GM19438 (cell line): ENCODE measurements around the gene SMYD4.
"Not testable (repeated sequence)": the region's sequence is repeated elsewhere in the genome, so short reads cannot be mapped to it uniquely, and the experiment has no call there.

Experiments
- ATAC-seq: cut with Tn5 transposase; IDR thresholded peaks from one replicate; pipeline ENCODE4 v1.9.1; 2021; ENCODE audit warnings: low read depth; ENCODE audit not compliant: unreplicated experiment

Gene SMYD4

DNA sequence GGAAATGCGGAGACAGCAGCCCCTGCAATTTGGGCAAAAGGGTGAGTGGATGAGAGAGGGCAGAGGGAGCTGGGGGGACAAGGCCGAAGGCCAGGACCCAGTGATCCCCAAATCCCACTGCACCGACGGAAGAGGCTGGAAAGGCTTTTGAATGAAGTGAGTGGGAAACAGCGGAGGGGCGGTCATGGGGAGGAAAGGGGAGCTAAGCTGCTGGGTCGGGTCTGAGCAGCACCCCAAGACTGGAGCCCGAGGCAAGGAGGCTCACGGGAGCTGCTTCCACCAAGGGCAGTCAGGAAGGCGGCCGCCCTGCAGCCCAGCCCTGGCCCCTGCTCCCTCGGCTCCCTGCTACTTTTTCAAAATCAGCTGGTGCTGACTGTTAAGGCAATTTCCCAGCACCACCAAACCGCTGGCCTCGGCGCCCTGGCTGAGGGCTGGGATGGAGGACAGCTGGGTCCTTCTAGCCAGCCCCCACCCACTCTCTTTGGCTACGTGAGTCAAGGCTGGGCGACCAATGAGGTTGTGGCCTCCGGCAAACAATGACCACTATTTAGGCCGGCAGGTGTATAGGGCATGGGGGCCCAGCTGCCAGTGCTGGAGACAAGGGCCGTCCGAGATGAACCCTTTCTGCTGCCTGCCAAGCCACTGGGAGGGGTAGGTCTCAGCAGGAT lies 67.3 kb downstream of the SMYD4 start:
- no peak for ATAC-seq

DNA sequence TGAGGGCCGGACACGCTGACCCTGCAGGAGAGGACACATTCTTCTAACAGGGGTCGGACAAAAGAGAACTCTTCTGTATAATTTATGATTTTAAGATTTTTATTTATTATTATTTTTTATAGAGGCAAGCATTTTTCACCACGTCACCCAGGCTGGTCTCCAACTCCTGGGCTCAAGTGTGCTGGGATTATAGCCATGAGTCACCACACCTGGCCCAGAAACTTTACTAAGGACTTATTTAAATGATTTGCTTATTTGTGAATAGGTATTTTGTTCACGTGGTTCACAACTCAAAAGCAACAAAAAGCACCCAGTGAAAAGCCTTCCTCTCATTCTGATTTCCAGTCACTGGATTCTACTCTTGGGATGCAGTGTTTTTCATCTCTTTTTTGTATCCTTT lies 70.2 kb downstream of the SMYD4 start:
- no peak for ATAC-seq

DNA sequence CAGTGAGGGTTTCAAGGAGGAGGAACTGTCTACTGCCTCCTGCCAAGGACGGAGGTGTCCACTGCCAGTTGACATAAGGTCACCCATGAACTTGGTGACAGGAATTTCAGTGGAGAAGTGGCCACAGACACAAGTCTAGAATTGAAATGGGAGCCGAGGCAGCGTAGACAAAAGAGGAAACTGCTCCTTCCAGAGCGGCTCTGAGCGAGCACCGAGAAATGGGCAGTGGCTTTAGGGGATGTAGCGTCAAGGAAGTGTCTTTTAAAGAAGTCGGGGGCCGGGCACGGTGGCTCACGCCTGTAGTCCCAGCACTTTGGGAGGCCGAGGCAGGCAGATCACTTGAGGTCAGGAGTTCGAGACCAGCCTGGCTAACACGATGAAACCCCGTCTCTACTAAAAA lies 70.9 kb downstream of the SMYD4 start:
- no peak for ATAC-seq

DNA sequence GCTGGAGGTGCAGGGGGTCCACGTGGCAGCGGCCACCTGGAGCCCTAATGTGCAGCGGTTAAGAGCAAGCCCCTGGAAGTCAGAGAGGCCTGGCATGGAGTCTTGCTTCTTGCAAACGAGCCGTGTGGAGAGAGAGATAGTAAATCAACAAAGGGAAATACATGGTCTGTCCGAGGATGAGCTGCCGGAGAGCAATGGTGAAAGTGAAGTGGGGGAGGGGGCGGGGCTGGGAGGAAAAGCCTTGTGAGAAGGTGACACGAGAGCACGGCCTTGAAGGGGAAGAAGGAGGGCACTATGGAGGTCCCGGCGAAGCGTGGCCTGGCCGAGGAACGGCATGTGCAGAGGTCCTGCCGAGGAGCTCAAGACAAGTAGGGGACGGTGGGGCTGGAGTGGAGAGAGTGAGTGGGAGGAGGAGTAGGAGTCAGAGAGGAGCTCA lies 73.9 kb downstream of the SMYD4 start:
- ATAC-seq, result no peak

DNA sequence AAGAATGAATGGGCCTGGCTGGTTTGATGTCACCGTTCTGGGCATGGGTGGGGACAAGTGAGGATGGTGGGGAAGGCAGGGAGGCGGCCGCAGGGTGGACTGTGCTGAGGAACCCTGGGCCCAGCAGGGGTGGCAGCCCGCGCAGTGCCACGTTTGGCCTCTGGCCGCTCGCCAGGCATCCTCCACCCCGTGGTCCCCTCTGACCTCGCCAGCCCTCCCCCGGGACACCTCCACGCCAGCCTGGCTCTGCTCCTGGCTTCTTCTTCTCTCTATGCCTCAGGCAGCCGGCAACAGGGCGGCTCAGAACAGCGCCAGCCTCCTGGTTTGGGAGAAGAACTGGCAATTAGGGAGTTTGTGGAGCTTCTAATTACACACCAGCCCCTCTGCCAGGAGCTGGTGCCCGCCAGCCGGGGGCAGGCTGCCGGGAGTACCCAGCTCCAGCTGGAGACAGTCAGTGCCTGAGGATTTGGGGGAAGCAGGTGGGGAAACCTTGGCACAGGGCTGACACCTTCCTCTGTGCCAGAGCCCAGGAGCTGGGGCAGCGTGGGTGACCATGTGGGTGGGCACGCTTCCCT lies 74.4 kb downstream of the SMYD4 start:
- no peak for ATAC-seq

DNA sequence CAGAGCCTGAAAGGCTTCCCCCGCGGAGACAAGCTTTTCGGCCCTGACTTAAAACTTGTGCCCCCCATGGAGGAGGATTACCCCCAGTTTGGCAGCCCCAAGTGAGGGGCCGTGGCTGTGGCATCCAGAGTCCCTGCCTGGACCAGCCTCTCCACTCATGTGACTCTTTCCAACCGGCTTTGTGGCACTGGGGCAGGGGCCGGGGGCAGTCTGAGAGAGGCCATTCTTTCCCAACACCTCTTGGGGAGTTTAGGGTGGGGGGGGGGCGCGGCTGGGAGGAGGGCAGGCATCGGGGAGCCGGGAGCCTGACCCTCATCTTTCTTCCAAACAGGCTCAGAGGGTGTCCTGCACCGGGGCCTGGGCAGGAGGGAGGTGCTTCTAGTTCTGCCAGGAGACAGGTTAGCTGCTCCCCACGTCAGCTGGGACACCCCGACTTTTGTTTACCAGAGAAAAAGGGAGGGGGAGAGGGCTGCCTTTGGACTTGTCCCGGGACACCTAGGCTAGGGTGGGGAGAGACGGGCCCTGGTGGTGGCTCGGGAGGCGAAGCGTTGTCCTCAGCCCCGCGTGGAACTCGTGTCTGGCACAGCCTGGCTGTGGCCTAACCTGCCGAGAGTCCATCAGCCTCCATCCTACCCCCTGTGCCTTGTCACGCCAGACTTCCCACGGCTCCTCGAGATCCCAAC lies 75.1 kb downstream of the SMYD4 start:
- ATAC-seq, result no peak

DNA sequence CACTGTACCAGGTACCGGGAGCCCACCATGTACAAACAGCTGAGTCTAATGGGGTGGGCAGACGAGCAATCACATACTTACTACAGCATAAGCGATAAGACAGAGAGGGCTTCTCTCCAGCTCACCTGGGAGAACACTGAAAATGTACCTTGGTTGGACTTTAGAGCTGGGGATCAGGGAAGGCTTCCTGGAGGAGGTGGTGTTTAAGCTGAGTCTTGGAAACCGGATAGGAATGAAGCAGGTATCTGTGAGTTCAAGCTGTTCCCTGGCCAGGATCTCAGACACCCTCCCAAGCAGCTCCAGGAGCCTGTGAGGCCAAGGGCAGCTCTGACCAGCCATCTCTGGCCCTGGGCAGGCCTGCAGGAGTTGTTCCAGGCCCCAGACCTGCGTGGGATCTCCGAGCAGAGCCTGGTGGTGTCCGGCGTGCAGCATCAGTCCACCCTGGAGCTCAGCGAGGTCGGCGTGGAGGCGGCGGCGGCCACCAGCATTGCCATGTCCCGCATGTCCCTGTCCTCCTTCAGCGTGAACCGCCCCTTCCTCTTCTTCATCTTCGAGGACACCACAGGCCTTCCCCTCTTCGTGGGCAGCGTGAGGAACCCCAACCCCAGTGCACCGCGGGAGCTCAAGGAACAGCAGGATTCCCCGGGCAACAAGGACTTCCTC lies 75.8 kb downstream of the SMYD4 start:
- ATAC-seq, result no peak

DNA sequence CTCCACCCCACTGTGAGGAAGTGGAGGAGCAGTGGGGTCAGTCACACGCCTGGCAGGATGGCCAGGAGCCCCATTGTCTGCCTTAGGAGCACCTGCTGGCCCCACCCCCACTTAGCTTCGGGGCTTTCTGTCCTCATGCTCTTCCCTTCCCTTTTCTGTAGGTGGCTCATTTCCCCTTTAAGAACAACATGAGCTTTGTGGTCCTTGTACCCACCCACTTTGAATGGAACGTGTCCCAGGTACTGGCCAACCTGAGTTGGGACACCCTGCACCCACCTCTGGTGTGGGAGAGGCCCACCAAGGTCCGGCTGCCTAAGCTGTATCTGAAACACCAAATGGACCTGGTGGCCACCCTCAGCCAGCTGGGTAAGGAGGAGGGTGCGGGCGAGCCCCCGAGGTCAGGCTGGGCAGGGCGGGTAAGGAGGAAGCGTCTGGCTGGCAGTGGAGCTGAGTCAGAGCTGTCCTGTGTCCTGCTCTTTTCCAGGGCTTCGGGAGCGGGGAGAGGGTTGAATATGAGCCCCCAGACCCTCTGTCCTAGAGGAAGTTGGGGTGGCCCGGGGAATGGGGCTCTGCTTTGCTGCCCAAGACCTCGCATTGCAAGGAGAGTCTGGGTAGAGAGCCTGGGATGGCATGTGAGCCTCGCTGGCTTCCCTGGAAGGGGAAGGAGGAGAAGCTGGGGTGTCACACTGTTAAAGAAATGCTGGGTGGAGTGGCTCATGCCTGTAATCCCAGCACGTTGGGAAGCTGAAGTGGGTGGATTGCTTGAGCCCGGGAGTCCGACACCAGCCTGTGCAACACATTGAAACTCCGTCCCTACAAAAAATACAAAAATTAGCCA lies 77.1 kb downstream of the SMYD4 start:
- ATAC-seq, result no peak

DNA sequence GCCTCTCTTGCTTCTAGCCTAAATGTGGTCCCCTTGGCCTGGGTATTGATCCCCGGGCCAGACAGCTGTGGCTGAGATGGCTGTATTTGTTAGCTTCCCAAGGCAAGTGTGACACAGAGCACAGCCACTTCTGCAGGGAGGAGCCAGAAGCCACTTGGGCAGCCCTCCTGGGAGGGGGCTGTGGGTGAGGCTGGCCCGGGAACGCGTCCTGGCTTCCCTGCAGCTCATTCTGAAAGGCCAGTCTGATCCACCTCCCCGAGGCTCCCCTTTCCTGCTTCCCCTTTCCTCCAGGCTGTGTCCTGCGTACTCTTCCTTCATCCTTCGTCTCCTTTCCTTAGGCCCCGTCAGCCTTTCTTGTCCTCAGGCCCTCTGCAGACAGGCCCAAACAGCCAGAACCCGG lies 79.1 kb downstream of the SMYD4 start:
- ATAC-seq, result no peak

DNA sequence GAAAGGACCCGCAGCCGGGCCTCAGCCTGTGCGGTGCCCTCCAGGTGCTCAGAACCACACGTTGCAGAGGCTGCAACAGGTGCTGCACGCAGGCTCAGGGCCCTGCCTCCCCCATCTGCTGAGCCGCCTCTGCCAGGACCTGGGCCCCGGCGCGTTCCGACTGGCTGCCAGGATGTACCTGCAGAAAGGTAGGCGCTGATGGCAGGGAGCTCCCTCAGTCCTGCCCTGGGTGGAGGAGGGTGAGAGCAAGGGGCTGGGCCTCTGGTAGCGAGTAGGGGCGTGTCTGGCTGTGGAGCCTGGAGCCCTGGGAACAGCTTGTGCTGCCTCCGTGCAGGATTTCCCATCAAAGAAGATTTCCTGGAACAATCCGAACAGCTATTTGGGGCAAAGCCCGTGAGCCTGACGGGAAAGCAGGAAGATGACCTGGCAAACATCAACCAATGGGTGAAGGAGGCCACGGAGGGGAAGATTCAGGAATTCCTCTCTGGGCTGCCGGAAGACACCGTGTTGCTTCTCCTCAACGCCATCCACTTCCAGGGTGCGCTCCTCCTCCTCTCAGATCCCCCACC lies 82.6 kb downstream of the SMYD4 start:
- ATAC-seq, result no peak

DNA sequence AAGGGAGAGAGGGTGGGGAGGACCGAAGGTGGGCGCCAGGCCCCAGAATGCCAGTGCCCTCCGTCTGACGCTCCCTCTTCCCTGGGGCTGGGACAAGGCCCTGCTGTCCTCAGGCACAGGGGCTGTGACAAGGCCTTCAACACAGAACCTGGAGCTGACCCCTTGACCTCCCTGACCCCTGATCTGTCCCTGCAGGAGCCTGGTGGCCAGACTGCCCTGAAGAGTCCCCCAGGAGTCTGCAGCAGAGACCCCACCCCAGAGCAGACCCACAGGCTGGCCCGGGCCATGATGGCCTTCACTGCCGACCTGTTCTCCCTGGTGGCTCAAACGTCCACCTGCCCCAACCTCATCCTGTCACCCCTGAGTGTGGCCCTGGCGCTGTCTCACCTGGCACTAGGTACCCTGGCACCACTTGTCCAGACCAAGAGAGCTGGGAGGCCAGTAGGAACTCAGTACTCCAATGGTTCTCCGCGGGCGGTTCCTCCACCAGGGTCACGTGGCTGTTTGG lies 84.1 kb downstream of the SMYD4 start:
- no peak for ATAC-seq

DNA sequence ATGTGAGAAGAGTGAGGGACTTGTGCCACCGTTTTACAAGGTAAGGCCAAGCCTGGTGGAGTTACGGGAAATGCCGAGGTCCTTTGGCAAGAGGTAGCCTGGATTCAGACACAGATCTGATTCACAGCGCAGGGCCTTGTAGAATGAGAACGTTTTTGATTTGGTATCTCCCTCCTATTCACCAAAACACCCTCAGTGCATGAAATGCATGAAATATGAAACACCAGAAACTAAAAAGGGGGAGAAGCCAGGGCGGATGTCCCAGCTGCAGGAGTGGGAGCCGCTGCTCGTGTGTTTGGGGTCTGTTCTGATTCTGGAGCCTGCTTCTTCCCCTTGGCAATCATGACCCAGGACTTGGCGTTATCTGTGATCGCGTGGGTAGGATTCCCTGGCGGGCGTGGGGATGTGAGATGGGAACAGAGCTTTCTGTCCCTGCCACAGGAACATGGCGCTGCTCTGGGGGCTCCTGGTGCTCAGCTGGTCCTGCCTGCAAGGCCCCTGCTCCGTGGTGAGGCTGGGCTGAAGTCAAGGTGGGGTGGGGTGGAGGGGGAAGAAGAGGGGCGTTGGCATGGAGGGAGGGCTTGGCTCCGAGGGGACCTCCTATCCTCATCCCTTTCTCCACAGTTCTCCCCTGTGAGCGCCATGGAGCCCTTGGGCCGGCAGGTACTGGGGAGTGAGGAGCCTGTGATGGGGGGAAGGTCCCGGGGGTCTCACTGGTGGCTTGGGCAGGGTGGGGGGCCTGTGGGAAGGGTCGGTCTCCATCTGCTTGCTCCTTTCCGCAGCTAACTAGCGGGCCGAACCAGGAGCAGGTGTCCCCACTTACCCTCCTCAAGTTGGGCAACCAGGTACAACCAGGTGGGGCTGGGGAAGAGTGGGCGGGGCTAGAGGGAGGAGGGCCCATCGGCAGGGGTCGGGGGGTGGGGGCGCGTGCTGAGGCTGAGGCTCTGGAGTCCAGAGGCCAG lies 84.9 kb downstream of the SMYD4 start:
- ATAC-seq, result no peak

DNA sequence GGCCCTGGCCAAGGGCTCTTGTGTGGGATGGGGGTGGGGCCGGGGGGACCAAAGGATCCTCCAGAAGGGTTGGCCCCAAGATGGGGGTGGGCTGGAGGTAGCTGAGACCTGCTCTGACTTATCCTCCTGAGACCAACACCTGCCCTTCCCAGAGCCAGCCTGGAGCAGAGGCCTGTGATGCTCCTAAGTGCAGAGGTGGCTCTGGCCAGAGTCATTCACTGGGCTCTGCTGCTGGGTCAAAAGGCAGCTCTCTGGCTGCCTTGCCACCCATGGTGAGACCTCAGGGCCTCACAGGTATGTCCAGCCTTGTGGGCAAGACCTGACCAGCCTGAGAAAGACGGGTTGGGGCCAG lies 86.6 kb downstream of the SMYD4 start:
- ATAC-seq, result no peak

DNA sequence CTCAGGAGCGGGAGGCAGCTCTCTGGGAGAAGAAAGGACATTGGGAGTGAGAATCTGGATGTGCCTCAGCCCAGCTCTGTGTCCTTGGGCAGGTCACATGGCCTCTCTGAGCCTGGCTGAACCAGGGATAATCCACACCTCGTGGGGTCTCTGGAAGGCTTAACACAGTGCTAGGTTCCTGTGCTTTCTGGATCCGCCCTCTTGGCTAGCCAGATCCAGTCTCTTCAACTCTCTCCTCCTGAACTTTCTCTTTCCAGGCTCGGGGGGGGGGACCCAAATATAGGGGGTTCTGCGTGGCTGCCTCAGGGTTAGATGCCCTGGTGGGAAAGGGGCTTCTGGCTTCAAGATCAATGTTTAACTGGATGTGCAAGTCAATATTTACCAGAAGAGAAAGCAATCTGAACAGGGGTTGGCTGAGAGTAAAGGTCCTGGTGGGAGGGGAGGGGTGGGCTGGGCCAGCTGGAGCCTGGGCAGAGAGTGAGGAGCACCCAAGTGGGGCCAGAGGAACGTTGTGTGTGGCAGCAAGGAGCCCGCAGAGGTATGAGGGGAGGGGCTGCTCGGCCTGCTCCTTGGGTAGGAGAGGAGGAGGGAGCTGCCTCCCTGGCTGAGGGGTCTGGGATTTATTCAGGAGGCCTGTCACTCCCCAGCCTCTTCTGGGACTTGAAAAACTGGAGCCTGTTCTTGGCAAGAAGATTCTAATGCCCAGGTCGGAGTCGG lies 87.2 kb downstream of the SMYD4 start, which contains the start of gene SERPINF2:
SERPINF2 (plus strand) TSS at position 501 of the 717 bp plus-strand sequence. CDS start 2,125 bp downstream, outside the sequence.
- no peak for ATAC-seq

DNA sequence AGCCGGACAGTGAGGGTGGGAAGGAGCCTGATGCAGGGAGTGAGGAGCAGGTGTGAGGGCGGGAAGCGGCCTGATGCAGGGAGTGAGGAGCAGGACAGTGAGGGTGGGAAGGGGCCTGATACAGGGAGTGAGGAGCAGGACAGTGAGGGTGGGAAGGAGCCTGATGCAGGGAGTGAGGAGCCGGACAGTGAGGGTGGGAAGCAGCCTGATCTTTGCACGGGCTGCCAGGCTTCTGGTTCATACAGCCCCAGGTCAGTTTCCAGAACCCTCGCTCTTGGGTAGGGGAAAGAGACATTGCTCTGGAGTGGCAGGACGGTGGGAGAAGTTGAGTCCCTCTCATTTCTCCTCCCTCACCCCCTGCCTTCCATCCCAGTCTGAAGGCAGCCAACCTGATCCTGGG lies 87.8 kb downstream of the SMYD4 start:
- not testable (repeated sequence) for ATAC-seq

DNA sequence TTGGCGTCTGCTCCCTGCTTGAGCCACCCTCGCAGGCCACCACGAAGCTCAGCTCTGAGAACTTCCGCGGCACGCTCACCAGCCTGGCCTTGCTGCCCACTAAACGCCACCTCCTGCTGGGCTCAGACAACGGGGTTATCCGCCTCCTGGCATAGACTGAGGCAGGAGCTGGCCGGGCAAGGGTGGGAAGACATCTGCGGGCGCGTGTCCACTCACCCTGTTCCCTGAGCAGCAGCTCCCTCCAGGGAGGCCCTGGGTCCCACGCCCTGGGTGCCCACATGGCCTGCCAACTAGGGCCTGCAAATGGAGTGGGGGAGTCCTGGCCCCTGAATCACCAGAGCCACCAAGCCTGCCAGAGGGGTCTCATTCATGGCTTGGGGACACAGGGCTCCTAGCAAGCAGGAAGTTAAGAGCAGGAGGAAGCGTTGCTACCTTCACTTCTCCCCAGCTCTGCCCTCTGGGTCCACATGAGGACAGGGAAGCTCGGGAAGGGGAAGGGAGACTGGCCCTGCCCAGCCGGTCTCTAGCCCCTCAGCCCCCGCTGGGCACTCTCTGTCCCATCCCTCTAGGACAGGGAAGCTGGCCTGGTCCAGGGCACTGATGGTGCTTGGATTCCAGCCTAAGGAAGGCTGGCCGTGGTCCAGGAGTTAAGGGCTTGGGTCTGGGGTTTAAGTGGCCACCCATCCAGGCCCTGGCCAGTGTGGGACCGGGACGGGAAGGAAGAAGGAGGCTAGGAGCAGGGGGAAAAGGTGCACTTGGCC lies 92.0 kb downstream of the SMYD4 start:
- no peak for ATAC-seq
